ENCODE data around the gene OR9Q1.
"Not testable (repeated sequence)": the region's sequence is repeated elsewhere in the genome, so short reads cannot be mapped to it uniquely, and the experiment has no call there.

The OR9Q1 gene, protein sequence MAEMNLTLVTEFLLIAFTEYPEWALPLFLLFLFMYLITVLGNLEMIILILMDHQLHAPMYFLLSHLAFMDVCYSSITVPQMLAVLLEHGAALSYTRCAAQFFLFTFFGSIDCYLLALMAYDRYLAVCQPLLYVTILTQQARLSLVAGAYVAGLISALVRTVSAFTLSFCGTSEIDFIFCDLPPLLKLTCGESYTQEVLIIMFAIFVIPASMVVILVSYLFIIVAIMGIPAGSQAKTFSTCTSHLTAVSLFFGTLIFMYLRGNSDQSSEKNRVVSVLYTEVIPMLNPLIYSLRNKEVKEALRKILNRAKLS

DNA sequence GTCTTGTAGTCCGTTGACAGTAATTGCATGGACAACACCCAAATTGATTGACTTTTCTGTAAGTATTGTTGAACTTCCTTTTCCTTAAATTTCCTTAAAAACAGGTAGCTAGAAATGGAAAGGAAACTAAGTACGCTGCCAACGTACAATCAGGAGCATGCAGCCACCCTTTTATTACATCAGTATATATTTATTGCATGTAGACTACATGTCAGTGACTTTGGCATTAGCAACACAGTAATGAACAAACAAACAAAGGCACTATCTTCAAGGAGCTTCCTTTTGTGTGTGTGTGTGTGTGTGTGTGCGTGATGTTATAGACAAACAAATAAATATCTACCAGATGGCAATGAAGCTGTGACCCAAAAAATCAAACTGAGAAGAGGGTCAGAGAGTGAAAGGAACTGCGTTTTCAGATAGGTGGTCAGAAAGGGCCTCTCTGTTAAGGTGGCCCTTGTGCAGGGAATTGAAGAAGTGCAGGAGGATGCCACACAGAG lies at the start of gene OR9Q1:
Gene OR9Q1 (plus strand): TSS at position 447 of the 497 bp plus-strand sequence. CDS start 155,564 bp downstream, outside the sequence.
- DNase-seq (ENCODE audit: low read depth in 2 of 2) = no peak

DNA sequence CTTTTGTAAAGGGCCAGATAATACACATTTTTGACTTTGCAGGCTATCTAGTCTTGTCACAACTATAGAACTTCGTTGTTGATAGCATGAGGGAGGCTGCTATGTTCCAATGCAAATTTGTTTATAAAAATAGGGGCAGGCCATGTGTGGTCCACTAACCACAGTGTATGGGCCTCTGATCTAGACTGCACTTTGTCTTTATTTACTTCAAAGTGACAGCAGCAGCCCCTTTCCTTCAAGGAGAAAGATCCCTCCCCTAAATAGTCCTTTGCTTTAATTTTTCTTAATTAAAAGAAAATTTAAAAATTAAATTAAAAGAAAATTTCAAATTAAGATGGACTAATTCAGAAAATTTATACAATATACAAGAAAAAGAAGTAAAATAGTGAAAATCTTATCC lies 49.5 kb upstream of the OR9Q1 start:
- DNase-seq (ENCODE audit: low read depth in 2 of 2) = no peak

DNA sequence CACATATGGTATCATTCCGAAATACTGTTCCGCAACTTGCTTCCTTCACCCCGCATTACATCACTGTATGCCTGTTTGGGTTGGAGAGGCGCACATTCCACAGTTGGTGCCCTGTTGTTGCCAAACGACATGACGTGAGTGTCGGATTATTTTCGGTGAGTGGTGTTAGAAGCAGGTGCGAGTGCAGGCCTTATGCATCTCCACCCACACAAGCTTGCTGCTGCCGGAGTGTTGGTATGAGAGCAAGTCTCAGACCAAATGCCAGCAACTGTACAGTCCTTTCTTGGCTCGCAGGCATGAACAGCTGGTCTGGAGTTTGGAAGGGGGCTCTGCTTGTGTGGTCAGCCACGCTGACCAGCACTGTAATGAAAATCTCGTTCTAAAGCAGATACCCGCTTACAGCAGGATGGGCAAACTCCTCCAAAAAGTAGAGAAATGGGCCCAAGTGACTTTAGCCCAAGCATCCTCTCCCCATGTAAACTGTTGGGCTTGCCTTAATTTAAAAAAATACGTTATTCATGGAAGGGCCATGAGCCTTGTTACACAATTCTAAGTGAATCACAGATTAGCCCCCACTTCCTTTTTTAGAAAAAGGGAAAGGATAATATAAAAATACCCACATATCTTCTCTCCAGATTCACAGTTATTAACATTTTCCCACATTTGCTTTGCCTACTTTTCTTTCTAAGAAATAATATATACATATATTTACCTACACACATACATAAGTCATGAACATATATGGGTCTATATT lies 48.7 kb upstream of the OR9Q1 start:
- DNase-seq (ENCODE audit: low read depth in 2 of 2) = no peak

DNA sequence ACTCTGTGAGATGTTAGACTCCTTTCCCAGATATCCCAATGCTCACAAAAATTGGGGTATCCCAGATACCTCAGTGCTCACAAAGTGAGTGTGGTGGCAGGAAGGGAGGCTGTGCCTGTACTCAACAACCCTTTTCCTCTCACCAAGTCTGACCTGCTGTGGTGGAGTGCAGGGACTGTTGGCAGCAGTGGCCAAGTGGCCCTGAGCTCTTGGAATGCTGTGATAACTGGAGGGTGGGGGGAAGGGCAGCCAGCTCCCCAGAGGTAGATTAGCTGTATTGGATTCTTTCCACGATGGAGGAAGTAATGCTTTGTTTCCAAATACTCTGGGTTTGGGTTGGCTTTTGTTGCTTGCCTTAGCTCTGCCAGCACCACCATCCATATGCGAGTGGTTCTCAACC lies 46.0 kb upstream of the OR9Q1 start:
- no peak for DNase-seq (ENCODE audit: low read depth in 2 of 2)

DNA sequence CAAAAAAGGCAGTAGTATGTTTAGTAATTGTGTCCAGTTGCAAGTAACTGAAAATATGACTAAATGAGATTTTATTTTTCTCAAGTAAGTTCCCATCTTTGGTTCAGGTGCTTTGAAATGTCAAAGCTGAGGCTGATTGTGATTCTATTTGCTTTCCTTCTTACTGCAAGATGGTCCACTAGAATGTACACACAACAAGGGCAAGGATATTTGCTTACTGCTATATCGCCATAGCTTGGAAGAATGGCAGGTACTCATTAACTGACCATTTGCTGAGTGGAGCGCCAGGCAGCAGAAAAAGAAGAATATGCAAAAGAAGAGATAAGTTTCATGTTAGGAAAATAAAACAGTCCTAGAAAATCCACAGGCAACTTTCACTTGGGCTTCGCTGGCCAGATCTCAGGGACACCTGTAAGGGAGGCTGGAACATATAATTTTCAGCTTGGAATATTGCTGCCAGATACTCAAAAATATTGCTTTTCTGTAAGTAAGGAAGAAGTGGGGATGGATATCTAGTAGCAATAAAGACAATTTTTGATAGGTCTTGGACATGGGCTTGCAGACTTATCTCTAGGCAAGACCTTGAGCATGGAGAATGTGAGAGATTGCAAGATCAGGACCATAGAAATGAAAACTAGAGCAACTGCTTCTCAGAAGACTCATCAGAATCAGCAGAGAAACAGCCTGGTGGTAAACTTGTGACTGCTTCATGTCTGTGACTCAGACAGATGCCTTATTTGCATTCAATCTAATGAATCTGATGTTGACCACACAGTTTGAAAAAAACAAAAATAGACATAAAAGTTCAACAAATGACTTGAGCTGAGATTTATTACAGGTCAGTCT lies 44.8 kb upstream of the OR9Q1 start:
- DNase-seq (ENCODE audit: low read depth in 2 of 2) = no peak

DNA sequence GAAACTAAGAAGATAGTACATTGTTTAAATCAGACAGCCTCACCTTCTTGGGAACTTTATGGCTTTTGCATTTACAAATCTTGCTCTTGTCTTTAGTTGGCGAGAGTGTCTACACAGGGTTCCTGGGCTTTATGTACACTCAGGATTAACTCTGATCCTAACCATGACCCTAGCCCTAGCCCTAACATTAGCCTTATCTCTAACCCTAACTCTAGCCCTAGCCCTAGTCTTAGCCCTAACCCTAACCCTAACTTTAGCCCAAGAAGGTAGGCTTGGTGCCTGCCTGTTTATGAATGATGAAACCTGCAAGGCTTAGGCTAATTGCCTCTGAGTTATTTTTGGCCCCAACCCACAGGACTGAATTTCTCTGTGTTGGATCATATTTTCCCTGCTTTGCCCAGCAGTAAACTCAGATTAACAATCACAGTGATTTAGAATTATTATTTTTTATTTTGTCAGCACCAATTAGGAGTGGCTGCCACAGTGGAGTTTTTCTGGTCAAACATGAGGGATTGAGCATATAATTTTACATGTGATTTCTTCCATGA lies 44.1 kb upstream of the OR9Q1 start:
- DNase-seq (ENCODE audit: low read depth in 2 of 2) = no peak

DNA sequence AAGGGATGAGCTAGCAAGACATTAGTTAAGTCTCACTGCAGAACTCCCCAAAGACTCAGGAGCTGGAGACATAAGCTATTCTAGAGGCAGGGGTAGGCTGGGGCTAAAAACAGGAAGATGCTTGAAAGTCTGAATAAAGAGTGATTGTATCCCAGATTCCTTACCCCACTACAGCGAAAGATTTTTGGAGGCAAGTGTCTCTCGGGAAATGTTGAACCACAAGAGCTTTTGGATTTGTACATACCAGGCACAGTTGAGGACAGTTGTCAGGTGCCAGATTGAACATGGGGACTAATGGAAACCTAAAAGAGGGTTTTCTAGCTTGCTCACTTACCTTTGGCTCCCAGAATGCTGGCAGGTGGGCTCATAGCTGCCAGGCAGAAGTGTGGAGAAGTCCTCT lies 43.5 kb upstream of the OR9Q1 start:
- DNase-seq (ENCODE audit: low read depth in 2 of 2) = no peak

DNA sequence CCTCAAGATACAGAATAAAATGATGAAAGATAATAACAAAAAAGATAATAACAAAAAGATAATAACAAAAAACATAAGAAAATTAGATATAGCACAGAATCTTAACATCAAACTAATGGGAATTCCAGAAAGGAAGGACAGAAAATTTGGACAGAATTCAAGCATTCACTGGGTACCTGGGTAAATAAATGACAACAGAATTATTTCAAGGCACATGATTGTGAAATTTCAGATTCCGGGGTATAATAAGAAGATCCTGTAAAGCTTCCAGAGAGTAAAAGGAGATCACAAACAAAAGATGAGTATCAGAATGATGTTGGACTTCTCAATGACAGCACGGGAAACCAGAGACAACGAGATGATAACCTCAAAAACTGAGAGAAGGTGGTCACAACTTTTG lies 42.1 kb upstream of the OR9Q1 start:
- DNase-seq (ENCODE audit: low read depth in 2 of 2) = no peak

DNA sequence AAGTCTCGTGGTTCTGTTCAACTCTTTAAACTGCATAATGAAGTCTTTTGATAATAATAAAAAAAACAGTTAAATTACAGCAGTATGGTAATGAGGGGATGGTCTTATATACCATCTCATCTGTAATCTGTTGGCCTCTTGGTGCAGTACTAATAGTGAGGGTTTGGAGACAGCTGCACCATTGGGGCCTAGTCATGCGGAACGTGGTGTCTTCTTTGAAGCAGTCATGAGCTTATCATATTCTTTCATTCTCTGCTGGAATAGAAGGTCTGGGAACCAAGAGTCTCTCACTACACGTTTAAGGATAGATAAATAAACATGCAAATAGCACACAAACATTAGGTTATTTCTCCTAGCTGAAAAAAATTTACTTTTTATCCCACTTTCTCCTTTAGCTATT lies 40.9 kb upstream of the OR9Q1 start:
- no peak for DNase-seq (ENCODE audit: low read depth in 2 of 2)

DNA sequence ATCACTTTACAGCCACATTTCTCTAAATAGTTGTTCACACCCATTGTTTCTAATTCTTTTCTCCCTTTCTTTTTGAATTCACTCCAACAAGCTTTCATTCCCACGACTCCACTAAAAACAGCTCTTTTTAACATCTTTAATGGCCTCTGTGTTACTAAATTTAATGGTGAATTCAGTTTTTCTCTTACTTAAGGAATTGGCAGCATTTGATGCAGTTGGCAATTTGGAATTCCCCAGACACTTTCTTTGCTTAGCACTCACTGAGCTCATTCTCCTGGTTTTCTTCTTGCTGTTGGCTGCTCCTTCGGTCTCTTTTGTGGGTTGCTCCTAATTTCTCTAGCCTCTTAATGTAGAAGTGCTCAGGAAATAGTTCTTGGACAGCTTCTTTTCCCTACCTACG lies 40.5 kb upstream of the OR9Q1 start:
- DNase-seq (ENCODE audit: low read depth in 2 of 2) = no peak

DNA sequence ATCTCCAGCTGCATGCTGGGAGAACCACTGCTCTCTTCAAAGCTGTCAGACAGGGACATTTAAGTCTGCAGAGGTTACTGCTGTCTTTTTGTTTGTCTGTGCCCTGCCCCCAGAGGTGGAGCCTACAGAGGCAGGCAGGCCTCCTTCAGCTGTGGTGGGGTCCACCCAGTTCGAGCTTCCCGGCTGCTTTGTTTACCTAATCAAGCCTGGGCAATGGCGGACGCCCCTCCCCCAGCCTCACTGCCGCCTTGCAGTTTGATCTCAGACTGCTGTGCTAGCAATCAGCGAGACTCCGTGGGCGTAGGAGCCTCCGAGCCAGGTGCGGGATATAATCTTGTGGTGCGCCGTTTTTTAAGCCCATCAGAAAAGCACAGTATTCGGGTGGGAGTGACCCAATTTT lies 24.2 kb upstream of the OR9Q1 start:
- not testable (repeated sequence) for DNase-seq (ENCODE audit: low read depth in 2 of 2)

DNA sequence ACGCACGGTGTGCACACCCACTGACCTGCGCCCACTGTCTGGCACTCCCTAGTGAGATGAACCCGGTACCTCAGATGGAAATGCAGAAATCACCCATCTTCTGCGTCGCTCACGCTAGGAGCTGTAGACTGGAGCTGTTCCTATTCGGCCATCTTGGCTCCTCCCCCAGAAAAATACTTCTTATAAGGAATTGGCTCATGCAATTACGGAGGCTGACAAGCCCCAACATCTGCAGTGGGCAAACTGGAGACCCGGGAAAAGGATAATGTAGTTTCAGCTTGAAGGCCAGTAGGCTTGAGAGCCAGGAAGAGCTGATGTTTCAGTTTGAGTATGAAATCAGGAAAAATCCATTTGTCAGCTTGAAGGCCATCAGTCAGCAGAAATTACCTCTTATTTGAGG lies 23.7 kb upstream of the OR9Q1 start:
- DNase-seq (ENCODE audit: low read depth in 2 of 2) = not testable (repeated sequence)

DNA sequence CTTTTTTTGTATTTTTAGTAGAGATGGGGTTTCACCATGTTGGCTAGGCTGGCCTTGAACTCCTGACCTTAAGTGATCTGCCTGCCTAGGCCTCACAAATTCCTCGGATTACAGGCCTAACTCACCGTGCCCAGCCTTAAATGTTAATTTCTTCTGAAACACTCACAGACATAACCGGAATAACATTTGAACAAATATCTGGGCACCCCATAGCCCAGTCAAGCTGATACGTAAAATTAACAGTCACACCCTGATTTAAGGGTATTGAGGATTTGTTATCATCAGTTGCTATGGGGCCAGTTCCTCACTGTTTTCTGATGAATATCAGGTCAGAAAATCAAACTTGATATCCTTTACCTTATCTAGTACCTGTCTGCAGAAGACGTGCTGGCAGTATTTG lies 23.0 kb upstream of the OR9Q1 start:
- DNase-seq (ENCODE audit: low read depth in 2 of 2) = no peak

DNA sequence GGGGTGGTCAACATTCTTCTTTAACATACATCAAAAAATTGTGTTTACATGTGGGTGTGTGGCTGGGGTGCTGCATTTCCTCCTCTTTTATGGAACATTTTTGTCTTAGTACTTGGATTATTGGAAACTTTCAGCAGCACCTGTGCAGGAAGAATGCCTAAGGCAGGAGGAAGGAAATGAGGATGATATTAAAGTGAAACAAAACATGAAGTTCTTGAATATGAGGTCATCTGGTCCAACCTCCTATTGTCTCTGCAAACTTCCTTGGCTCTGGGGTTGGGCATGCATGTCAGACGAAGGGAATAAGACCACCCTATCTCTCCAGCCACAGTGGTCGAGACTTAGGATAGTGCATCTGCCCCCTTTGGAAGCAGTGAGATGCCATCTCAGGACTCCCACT lies 20.6 kb upstream of the OR9Q1 start:
- no peak for DNase-seq (ENCODE audit: low read depth in 2 of 2)

DNA sequence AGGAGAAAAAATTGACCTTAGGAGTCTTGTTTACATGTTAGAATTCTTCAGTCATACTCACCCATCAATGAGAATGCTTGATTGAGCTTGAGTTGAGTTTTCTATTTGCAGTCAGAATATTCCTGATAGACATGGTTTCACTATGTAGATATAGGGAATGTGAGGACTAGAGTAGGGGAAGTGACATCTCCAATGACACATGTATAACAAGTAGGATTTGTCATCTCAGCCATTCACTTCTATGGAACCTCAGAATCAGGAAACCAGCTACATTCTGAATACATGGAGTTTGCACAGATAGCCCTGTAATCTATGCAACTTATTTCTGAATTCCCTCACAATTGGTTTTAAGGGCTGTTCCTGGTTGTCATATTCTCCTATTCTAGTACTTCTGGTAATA lies 20.1 kb upstream of the OR9Q1 start:
- DNase-seq (ENCODE audit: low read depth in 2 of 2) = no peak

DNA sequence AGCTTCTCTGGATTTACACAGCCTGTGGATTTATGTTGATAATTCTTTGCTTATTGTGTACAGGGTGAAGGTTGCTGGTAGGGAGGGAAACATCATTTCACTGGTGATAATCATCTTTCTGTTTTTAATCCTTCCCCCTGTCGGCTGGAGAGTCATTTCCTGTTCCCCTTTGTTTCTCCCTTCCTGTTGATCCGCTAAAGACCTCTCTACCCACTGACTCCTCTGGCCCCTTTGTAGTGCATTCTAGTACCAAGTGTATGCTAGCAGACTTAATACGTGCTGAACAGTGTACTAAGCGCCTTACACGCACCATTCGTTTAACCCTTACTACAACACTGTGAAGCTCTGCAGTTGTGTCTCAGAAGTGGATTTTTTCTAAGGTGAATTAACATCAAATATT lies 19.0 kb upstream of the OR9Q1 start:
- no peak for DNase-seq (ENCODE audit: low read depth in 2 of 2)

DNA sequence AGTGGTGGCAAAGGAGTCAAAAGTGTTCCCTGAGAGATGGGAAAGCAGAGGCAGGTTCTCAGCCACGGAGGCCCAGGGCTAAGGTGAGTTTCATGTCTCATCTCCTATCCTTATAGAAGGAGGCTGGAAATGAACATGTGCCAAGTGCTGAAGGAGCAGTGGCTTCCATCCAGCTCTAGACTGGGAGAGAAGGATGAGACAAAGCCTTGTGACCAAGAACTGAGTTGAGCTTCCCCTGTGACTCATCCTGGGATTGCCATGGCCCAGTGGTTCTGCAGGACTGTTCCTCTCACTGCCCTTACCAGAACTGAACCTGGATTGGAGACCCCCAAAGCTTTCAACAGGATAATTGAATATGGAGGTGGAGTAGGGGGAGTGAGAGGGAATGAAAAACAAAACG lies 16.7 kb upstream of the OR9Q1 start:
- DNase-seq (ENCODE audit: low read depth in 2 of 2) = no peak

DNA sequence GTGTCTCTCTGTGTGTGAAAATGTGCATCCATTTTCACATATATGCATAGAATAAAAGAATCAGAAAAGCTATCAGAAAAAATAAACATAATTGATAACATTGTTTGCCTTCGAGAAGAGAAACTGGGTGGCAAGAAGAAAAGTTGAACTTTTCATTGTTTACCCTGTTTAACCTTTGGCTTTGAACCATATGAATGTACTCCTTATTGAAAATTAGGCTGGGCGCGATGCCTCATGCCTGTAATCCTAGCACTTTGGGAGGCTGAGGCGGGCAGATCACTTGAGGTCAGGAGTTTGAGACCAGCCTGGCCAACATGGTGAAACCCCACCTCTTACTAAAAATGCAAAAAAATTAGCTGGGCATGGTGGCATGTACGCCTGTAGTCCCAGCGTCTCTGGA lies 11.9 kb upstream of the OR9Q1 start:
- no peak for DNase-seq (ENCODE audit: low read depth in 2 of 2)

DNA sequence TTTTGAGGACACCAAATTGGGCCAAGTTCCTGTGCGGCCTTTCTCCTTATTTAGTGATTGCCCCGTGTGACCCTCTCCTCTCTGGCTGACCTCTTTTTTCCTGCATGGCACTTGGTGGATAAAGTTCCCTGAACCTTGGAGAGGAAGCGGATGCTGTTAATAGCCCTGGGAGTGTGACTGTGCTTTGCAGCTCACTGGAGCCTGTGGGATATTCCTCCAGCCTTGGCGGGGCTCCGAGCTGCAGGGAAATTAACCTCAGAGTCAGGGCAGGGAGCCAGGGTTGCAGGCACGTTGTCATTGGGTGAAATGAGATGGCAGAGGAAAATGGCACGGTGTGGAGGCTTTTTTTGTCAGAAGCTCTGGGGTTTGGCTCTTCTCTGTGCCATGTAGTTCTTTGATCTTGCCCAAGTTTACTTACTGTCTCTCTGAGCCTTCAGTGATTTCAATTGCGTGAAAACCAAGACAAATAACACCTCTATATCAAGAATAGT lies 965 bp downstream of the OR9Q1 start:
- no peak for DNase-seq (ENCODE audit: low read depth in 2 of 2)

DNA sequence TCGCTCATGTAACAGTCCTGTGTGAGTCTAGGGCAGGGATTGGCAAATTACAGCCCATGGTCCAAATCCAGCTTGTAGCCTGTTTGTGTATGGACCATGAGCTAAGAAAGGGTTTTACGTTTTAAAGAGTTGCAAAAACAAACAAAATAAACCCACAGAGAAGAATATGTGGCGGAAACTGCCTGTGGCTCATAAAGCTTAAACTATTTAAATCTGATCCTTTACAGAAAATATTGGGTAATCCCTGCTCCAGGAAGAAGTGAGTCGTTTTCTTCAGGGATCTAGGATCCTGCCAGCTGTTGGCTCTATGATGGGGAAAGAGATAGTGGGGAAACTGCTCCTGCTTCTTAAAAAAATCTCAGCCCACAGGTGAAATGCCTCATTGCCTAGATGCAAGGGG lies 3.7 kb downstream of the OR9Q1 start:
- no peak for DNase-seq (ENCODE audit: low read depth in 2 of 2)

DNA sequence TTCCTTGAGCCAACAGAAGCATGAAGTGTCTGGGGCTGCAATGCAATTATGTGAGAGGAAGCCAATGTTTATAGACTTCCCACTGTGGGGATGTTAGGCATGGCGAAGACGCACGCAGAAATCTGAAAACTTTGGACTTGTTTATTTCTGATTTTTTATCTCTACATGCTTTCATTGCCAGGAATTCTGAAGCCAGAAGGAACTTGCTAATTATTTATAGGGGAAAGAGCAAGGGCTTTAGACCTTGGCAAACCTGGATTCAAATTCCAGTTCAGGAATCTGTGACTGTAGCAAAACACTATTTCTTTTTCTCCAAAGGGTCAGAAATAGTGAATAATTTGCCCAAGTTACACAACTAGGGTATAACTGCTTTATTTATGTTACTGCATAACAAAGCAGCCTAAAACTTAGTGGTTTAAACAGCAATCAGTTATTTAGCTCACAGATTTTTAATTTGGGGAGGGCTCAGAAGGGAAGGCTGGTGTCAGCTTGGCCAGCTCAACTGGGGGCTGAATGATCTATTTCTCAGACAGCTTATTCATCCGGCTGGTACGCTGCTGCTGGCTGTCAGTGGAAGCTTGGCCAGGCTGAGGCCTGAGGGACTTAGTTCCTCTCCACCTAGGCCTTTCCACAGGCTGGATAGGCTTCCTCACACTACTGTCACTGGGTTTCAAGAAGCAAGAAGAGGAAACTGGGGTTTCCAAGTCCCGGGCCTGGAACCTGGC lies 5.2 kb downstream of the OR9Q1 start:
- no peak for DNase-seq (ENCODE audit: low read depth in 2 of 2)
